GM21825 (cell line): ENCODE results near the gene SNRK.

Experiments
- ATAC-seq: cut with Tn5 transposase; IDR thresholded peaks from one replicate; pipeline ENCODE4 v1.9.1; 2021; ENCODE audit warnings: mild to moderate bottlenecking, moderate library complexity; ENCODE audit not compliant: unreplicated experiment

SNRK gene

DNA sequence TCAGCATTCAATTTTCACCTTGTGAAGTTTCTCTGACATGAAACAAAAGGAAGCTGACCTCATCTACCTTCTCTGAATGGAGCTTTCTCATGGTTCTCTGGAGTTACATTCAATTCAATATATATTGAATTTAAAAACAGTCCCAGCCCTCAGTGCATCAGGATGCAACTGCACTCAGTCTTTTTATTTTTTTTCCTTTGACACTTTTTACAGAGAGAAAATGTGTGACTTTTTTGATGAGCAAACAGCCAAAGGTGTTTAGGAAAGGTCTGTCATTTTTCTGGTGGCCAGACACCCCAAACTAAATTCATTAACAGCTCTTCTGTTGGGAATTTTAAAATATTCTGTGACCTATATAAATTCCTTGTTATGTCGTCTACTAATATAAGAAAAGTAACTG is 19.3 kb upstream of the SNRK start:
- ATAC-seq = no peak

DNA sequence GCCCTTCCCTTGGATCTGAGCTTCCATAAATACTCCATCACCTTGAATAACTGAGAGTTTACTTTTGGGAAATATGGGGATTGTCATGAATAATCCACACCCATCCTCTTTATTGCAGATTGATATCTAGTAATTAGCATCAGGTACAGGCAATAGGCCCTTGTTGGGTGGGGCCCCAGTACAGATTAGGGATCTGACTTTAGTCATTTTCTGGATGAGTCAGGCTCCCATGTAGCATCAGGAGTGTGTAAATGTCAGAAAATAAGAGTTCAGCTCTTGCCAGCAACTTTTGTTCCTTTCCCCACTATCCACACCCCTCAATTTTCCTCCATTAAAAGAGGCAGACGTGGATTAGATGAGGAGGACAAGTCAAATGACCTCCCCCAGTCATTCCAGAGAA is 17.7 kb upstream of the SNRK start:
- ATAC-seq = no peak

DNA sequence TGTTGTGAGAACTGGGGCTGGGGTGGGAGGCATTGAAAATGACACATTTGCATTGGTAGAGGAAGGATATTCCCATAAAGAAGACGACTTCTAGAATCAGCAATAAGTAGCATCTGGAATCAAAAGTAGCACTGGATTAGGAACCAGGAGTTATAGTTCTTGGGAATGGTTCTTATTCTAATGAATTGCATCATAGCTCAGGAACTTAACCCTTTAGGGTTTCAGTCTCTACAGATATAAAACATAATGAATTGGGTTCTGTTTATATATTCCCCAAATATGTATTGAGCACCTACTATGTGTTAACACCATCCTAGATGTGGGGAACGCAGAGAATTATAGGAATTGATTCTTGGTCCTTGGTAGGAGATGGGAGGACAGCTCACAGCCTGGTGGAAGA is 16.3 kb upstream of the SNRK start:
- no peak for ATAC-seq

DNA sequence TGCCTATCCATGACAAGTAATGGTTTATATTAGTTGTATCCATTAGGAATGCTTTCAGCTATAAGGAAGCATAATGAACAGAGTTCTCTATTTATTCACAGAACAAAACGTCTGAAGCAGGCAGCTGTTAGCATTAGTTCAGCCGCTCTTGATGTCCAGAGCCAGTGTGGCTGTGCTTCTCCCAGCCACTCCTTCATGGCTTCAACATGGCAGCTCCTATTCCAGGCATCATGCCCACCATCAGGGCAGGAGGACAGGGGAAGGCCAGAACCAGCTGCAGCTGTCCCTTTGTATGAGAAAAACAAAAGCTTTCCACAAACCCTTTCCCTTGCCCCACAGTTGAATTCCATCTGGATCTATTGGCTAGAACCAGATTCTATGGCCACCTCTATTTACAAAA is 12.9 kb upstream of the SNRK start:
- ATAC-seq = no peak

DNA sequence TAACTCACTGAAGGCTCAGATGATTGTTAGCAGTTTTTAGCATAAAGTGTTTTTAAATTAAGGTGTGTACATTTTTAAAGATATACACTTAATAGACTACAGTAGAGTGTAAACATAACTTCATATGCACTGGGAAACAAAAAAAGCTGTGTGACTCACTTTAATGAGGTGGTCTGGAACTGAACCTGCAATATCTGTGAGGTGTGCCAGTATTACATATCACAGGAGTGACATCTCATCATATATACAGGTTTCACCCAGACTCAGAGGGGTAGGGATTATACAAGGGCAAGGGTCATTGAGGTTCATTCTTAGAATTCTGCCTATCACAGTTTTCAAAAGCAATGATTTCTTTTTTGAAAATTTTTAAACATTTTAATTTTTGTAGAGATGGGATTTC is 7.3 kb upstream of the SNRK start:
- no peak for ATAC-seq

DNA sequence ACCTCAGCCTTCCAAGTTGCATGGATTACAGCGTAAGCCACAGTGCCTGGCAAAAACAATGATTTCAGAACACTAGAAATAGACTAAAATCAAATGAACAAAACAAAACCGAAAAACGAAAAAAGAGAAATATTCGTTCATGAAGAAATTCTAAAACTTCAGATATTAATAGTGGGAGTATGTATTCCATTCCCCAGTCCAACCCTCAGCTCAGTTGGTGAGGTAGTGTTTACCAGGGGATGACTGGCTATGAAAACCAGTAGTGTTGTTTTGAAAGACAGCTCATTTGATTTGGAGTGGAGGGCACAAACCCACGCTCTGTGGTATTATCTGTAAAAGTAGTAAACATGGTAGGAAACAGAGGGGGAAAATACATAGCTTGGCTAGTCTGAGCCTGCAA is 6.8 kb upstream of the SNRK start:
- ATAC-seq = no peak

DNA sequence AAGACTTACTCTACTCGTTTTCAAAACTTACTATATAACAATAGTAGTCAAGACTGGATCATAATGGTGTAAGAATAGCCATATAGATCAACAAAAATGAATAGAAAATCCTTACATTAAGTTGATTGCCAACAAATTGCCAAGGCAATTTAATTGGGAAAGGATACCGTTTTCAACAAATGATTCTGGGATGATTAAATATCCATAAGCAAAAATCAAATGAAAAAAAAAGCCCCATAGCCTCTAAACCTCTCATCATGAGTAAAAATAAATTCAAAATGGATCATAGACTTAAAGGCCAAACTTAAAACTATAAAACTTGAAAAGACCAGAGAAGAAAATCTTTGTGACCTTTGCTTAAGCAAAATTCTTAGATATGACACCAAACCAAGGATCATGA is 5.3 kb upstream of the SNRK start:
- ATAC-seq = no peak

DNA sequence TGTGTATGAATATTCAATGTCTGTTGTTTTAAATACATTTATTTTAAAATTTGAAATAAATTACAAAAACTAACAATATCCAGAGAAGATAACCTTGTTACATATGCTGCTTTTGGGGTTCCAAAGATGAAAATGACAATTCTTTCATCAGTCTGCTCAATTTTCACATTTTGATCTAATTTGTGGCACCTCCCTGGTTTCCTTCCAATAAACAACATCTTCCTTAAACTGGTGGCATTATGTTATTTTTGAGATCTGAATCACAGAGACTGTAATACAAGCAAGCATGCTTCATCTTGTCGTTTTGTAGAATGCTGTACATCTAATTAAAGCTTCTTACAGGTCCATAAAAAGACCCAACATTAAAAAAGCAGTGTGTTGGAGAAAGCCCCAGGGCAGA is 2.2 kb upstream of the SNRK start:
- ATAC-seq = no peak

DNA sequence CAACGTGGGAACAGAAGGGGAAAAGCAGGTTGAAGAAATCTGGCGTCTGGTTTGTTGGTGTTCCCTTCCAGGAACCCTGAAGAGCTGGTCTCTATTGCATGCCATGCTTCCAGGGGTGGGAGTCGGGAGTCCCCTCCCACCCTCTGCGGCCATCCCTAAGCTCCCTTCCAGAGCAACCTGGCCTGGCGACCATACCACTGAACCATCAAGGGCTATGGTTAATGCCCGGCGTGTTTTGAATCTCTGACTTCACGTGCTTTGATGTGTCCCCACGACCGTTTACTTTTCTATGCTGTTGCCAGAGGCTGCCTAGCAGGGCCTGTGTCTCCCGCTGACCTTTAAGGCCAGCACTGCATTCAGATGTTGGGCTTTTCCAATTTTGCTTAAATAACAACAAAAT is 696 bp upstream of the SNRK start:
- no peak for ATAC-seq

DNA sequence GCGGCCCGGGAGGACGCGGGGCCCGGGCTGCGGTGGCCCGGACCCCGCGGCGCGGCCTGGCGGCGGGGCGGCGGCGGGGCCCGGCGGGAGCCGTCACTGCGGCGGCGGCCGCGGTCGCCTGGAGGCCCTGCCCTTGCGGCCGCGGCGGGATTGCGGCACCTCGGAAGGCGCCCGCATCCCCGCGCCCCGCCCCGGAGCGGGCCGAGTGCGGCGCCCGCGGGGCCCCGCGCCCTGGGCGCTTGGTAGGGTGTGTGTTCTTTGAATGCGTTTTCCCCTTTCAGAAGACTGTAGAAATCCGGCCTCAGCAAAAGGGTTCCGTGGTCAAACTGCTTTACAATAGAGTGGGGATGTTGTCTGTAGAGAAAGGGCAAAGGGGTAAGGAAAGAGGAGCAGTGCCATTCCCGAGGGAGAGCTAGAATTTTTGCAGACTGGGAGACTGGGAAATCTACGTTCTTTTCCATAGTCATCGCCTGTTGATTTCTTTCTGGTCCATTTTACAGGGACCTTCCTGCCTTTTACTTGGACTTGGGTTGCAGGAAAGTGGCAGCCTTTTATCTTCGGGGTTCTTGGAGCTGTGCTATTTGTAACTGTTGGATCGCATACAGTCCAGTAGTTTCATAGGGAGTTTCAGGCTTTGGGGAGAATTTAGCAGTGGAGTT is 630 bp downstream of the SNRK start:
- peak; percentile 38 for ATAC-seq

DNA sequence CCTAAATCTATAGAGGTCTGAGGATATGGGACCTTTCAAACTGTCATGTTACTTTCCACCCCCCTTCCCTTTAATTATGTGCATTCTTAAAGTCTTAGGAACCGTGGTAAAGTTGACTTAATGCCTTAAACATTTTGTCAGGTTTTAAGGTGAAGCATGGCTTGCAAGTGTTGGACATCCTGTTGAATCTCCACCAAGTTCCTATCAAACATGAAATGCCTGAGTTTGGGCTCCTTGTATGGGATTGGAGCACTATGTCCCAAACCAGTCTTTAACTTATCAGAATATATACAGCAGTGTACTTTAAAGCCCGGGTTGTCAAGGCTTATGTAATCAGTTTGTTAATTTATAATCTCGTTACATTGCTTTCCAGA is 1.1 kb downstream of the SNRK start:
- ATAC-seq = no peak

DNA sequence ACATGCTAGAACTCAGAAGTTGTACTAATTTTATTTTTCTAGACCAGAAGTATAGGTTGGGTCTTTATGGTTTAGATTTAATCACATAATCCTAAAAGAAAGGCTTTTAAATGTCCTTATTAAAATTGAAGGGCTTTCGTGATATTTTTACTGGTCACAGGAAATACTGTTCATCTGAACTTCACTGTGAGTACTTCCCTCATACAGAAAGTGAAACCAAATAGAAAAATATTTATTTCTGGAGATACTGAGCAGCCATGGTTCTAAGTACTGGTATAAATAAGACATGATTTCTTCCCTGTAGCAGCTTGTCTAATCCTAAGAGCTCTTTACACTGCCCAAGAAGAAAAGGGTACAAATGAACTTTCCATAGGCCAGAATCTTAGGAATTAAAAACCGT is 2.0 kb downstream of the SNRK start:
- ATAC-seq = peak; percentile 40

DNA sequence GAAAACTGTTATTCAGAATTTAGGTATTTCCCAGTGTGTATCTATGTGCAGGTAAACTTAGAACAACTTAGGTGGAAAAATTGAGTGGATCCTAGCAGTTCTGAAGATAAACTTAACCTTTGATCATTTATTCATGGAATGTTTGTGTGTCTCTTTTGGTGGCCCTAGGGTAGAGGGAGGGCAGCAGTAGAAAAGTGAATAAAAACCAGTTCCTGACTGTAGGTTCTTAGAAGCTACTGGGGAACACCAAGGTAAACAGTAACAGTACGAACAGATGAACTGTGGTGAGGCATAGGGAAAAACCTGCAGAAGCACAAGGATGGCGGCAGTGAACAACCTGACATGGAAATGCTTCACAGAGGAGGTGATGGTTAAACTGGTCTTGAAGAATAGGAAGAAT is 2.5 kb downstream of the SNRK start:
- ATAC-seq = no peak

DNA sequence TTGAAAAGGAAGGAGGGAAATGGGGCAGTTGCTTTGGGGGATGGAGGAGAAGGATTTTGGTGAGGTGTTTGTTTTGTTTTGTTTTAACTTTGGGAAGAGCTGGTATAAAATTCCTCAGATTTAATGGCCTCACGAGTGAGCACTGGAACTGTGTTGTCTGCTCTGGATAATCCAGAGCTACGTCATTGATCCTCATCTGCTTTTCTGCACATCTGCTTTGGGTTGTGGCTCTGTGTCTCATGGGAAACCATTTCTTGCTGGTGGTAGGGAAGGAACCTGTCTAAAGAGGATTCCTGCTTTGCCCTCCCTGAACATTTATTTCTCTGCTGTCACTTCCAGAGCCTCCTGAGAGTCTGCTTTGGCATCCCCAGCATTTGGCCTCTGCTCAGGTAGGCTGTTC is 3.1 kb downstream of the SNRK start:
- no peak for ATAC-seq

DNA sequence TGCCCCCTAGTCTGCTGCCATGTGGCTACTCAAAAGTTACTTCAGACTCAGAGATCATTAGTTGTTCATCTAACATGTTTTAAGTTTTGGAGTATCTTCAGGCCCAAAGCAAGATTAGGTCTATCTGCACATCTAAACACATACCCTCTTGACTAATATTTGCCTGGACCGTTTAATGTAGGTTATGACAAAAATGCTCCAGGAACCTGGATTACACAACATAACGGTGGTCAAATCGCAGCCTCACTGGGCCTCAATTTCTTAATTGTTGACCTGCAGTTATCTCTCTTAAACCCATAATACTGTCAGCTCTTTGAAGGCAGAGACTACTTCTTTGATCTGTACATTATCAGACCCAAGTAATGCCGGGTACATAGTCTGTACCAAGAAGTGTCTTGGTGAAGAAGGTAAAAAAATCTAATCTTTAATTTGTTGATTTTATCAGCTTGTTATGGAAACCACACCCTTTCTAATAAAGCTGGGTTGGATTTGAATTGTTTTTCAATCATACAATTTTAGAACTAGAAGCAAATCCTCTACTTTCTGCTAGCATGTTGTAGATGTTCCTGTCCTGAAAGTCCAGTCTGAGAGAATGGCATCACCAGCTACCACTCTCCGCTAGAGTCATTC is 3.6 kb downstream of the SNRK start:
- no peak for ATAC-seq

DNA sequence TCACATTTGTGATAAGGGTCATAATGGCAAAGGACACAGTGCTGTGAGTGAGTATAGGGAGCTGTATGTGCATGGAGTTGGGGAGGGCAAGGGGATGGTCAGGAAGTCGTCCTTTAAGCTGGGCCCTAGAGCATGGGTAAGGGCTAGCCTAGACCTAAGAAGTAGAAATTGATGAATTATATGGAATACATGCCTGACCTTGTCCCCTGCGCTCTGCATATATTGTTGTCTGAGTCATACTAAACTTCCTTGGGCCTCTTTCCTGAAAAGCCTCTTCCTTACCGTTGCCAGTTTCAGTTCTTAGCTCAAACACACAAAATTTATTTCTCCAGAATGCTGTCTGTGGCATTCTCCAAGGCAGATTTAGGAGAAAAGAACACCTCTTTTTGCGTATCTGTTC is 4.6 kb downstream of the SNRK start:
- no peak for ATAC-seq

DNA sequence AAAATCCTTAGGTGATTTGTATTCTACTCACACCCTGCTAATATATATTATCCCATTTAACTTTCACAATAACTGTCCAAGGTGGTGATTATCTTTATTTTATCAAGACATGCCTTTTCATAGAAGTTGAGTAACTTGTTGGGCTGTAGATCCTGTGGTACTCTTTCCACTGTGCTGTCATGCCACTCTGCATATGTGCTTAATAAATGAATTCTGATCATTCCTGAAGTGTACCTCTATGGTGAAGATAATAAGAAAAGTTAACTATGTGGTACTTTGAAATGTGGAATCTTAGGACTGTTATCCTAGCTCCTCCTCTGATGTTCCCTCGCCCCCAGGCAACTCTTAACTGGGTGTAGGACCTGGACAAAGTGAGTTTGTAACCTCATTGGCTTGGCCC is 5.2 kb downstream of the SNRK start:
- no peak for ATAC-seq

DNA sequence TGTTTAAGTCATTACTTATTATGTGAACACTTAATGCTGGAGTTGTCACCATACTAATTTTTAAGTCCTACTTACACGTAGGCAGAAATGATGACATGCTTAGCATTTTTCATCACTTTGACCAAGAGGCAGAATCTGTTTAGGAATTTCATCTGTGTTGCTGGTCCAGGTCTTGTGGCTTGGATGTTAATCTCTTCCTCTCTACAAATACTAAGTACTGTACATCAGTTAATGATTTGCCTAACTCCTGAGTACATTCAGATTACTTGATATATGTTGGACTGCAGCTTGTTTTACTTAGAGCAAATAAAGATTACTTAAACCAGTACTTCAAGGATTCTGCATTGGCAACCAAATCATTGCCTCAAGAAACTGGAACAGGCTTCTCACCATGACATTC is 8.6 kb downstream of the SNRK start:
- no peak for ATAC-seq

DNA sequence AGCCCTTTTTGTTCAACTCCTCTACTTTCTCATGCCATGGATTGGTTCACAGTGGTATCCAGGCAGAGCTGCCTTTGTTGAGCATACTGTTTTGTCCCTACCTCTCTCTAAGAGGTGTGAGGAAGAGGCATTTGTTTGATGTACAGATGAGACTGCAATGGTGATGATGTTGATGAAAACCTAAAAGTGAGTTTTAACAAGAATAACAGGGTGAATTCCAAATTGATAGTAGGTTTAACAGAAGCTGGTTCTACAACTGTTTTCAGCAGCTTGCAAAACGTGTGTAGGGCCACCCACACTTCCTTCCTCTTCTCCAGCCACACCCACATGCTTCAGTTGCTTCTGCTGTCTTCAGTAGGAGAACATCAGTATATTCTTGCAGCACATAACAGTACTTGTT is 10.2 kb downstream of the SNRK start:
- peak; percentile 89 for ATAC-seq

DNA sequence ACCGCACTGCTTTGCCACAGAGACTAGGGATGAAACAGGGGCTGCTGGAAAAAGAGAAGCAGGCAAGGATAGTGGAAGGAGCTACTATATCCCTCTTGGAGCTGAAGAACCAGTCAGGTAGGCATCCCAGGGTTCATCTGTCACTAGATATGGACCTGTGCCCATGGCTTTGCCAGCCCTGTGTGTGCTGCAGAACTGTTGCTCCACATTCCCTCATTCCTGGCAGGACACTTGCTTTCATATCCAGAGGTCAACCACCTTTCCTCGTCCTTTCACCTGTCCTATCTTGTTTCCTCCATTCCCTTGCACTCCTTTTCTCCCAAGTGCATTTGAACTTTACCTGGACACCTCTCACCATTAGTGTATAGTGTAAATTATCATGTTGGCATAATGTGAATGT is 12.0 kb downstream of the SNRK start:
- ATAC-seq = no peak

DNA sequence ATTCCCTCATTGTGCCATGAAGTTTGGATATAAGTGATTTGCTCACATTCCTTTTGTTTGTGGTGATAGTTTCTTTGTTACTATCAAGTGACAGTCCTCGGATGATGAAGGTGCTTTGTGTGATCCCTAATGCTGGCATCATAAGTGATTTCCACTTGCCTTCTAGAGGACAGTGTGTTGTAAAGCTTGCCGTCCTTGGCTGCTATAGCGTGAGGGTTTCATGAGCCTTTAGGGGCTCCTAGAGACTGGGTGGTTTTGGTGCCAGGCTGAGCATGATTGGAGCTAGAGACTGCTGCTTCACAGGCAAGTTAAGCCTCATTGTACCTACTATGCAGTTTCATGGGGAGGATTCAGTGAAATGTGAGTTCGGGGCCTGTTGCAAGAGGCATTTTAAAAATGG is 12.4 kb downstream of the SNRK start:
- ATAC-seq = no peak

DNA sequence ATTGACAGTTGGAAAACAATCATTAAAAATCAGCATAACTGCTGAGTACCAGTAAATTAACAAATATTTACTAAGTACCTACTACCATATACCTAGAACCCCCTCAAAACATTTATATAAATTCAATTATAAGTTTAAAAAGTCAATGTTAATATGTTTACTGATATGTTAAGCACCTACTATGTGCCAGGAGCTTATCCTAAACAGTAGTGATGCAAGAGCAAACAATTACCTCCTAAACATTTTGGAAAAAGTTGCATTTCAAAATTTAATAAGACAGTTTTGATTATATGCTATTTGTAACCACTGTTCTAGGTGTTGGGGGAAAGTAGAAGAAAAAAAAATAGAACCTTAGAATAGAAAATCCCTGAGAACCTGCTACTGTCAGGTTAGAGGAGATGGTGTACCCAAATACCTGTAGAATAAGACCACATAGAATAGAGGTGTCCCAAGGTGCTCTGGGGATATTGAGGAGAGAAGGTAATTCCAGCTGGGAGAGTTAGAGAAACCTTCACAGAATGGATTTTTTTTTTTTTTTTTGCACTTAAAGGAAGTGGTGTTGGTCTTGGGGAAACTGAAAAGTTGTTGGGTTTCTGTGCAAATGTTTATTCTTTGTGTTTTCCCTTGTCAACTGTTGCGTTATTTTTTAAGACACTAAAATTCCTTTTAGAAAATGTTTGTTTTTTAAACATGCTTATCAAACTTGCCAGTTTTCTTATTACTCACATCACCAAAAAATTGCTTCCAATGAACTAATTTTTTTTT is 16.0 kb downstream of the SNRK start:
- ATAC-seq = no peak

DNA sequence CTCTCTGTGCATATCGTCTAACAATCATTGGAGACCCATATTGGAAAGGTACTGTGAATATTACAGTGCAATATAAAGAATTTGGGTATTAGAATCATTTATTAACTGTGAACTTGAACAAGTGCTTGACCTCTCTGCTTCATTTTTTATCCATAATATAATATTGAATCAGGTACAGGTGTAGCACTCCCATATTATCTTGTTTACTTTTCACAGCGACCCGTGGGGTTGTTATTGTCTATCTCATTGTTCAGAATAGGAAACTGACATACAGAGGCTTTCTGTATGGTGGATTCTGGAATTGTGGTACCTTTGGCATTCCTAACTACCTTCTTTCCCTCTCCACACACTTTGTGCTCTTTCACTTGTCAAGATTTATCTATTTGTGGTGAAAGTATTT is 17.8 kb downstream of the SNRK start:
- ATAC-seq = no peak
